AG04450 (cell line): ENCODE measurements around the gene CTNNB1. TPM values are rescaled to one million over a fixed set of nuclear protein-coding genes. Genes with fewer than 3 reads are reported as not detected.

Source experiments
- CTCF ChIA-PET: fragments of 300-600, 350-600 bp; formaldehyde crosslinking; extraction: SDS; loops from one replicate; lab custom pipeline; 2022; ENCODE audit warnings: antibody characterized with exemption, inconsistent platforms; lab: Charles Lee
- POLR2A ChIA-PET: fragments of 350-600 bp; formaldehyde crosslinking; extraction: SDS; loops from one replicate; lab custom pipeline; 2021; ENCODE audit warnings: antibody characterized with exemption, inconsistent platforms; lab: Yijun Ruan, JAX
- DNase-seq: peaks from one replicate; pipeline ENCODE4 v3.0.0-alpha.2; 2011; ENCODE audit warnings: low read depth, low spot score
- H3K27ac ChIP-seq: one replicate; pipeline ENCODE4 v1.5.1; 2012; ENCODE audit warnings: low read depth, low read length, control low read depth
- H3K27me3 ChIP-seq: one replicate; pipeline ENCODE4 v1.6.0; 2012; ENCODE audit warnings: low read length; ENCODE audit not compliant: control insufficient read depth, insufficient read depth
- H3K4me3 ChIP-seq: 2 replicates; pipeline ENCODE4 v1.5.1; 2011; ENCODE audit warnings: mild to moderate bottlenecking, low read depth, low read length, control low read depth
- H3K9me3 ChIP-seq: 2 replicates; pipeline ENCODE4 v1.5.1; 2012; ENCODE audit warnings: low read length; ENCODE audit not compliant: control insufficient read depth, insufficient read depth
- polyA plus RNA-seq: library from polyadenylated mRNA; depleted of rRNA; stranded (reverse); fragments of >200 nt; gene quantifications from 2 replicates; pipeline ENCODE4 v1.2.3, GENCODE V29; 2011
- TF ChIP-seq, protein P1 (sequence below): IDR thresholded peaks from 2 replicates; pipeline ENCODE4 v1.5.1; 2011; ENCODE audit warnings: low read depth, low read length, control low read depth, inconsistent platforms

CTNNB1 gene
- polyA plus RNA-seq, 1 experiment: 352 TPM

DNA sequence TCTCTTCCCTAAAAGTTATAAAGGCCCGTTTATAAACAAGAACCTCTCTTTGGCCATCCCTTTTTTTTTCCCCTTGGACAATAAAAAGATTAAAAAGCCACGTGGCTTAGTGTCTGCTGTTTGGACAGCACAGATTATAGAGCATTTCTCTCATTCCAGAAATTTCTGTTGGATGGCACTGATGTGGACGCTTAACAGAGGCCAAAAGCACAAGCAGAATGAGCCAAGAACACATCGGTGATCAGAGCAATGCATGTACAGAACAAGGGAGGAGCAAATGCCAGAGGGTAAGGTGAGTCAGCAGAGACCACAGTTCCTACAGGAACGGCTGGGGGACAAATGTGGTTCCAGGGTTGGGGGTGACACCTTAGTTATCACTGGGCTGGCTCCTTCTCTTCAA is 30.3 kb upstream of the CTNNB1 start:
- Histone ChIP-seq H3K27me3 (peaks cover 14% of the 10 kb centered on the region), H3K4me3 (no peak overlapping the region), H3K27ac (no peak overlapping the region), H3K9me3 (no peaks in the 10 kb centered on the region)
- no peak for DNase-seq
- ChIA-PET CTCF (no interaction called here), POLR2A (no interaction called here)
- TF ChIP-seq, protein P1, sequence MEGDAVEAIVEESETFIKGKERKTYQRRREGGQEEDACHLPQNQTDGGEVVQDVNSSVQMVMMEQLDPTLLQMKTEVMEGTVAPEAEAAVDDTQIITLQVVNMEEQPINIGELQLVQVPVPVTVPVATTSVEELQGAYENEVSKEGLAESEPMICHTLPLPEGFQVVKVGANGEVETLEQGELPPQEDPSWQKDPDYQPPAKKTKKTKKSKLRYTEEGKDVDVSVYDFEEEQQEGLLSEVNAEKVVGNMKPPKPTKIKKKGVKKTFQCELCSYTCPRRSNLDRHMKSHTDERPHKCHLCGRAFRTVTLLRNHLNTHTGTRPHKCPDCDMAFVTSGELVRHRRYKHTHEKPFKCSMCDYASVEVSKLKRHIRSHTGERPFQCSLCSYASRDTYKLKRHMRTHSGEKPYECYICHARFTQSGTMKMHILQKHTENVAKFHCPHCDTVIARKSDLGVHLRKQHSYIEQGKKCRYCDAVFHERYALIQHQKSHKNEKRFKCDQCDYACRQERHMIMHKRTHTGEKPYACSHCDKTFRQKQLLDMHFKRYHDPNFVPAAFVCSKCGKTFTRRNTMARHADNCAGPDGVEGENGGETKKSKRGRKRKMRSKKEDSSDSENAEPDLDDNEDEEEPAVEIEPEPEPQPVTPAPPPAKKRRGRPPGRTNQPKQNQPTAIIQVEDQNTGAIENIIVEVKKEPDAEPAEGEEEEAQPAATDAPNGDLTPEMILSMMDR: no peak

DNA sequence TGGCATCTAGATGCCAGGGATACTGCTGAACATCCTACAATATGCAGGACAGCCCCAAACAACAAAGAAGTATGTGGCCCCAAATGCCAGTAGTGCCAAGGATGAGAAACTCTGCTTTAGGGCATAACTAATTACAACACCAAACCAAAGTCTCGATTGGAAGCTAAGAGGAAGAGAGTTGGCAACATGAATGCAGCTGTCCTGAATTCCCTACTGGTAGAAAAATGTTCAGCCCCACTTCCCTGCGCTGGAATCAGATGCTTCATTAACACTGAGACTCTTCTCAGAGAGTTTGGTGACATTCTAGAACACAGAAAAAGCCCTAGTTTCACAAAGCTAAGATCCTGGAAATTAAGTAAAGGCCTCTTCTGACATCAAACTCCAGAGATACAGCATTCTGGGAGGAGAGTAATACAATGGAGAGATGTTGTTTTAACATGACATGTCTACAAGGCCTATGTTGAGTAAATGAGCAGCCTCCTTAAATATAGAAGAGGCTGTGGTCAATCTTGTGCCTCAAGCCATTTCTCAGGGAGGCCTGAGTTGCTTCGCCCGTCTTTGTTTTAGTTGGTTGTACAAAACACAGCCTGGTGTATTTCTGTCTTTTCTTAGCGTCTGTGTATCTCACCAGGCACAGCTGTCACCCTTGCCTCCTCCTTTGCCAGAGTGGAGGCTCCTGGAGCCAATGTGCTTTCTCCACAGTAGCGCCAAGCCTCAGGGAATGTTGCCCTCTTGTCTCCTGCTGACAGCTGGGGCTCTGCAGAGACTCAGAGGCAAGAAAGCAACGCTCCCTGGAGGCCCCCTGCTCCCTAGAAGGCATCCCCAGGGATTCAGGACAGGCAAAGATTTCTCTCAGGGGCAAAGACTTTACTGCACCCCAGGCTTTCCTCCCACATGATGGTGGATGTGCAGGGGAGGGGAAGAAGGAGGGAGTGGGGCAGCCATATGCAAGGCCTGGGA is 25.1 kb upstream of the CTNNB1 start:
- H3K9me3 ChIP-seq: no peaks in the 10 kb centered on the region
- ChIA-PET POLR2A (no interaction called here), CTCF (no interaction called here)
- peaks cover 14% of the 10 kb centered on the region for H3K27me3 ChIP-seq
- no peak for DNase-seq
- no peak overlapping the region for H3K4me3 ChIP-seq
- H3K27ac ChIP-seq: no peak overlapping the region
- TF ChIP-seq, protein P1: no peak

DNA sequence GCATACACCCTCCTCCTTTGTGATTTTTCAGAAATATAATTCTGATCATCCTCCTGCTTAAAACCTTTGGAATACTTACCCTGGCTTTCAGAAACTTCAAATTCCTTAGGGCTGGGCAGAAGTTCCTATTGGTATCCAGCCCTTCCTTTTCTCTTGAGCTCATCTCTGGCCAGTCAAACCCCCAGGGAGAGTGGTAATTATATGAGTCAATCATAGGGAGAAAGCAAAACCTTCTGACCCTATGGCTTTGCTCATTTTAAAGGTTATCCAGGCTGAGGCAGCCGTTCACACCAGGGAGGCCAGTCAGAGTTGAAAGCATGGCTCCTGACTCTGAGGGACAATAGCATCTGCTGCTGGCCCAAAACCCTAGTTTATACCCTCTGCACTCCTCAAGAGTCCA is 23.9 kb upstream of the CTNNB1 start:
- H3K27me3 ChIP-seq: peaks cover 14% of the 10 kb centered on the region
- no peak overlapping the region for H3K27ac ChIP-seq
- no peak for DNase-seq
- H3K4me3 ChIP-seq: no peak overlapping the region
- H3K9me3 ChIP-seq: no peaks in the 10 kb centered on the region
- CTCF ChIA-PET: no interaction called here
- TF ChIP-seq, protein P1: no peak
- POLR2A ChIA-PET: interaction anchor here (1.6 kb wide), 1 partner anchor 24 kb away, joined by 14 read pairs; the partner anchor contains the start of gene CTNNB1

GRCh38 chr3:41176596-41176995 is 22.7 kb upstream of the CTNNB1 start:
- Histone ChIP-seq H3K27ac (no peak overlapping the region), H3K4me3 (no peak overlapping the region), H3K9me3 (no peaks in the 10 kb centered on the region), H3K27me3 (peaks cover 14% of the 10 kb centered on the region)
- DNase-seq: no peak
- CTCF ChIA-PET: no interaction called here
- POLR2A ChIA-PET: interaction anchor here (0.6 to 1.6 kb wide), 2 partner anchors 23 to 1040 kb away, joined by 3 to 14 read pairs; partner anchors contain the start of gene CTNNB1
- TF ChIP-seq, protein P1: no peak

GRCh38 chr3:41178576-41178975 is 20.7 kb upstream of the CTNNB1 start:
- CTCF ChIA-PET: no interaction called here
- no peak overlapping the region for H3K27ac ChIP-seq

More at GRCh38 chr3:41178576-41178975, 20.7 kb upstream of the CTNNB1 start:
- TF ChIP-seq, protein P1: no peak
- Histone ChIP-seq H3K27me3 (peaks cover 10% of the 10 kb centered on the region), H3K9me3 (no peaks in the 10 kb centered on the region), H3K4me3 (no peak overlapping the region)
- POLR2A ChIA-PET: no interaction called here
- DNase-seq: no peak
